Measurements from ENCODE around the gene KRT77. TPM values are rescaled to one million over a fixed set of nuclear protein-coding genes. Genes with fewer than 3 reads are reported as not detected.

KRT77 gene
- polyA plus RNA-seq, 1 of the 3 experiments (the other 2 are of a cell fraction) = not detected

GRCh38 chr12:52644078-52644415, 59.3 kb downstream of the KRT77 start:
- Histone ChIP-seq H3K9me2 (no peaks in the 10 kb centered on the region), H4K20me1 (ENCODE audit: insufficient read depth) (no peaks in the 10 kb centered on the region), H3K27ac (ENCODE audit: low read depth in 2 of 2, low read length in 1 of 2) (no peak overlapping the region), H3K79me2 (ENCODE audit: insufficient read depth) (no peaks in the 10 kb centered on the region), H3K27me3 (ENCODE audit: insufficient read depth) (peaks cover 77% of the 10 kb centered on the region), H3F3A (replicated peaks; ENCODE audit: insufficient read depth) (no peaks in the 10 kb centered on the region), H3K9ac (no peak overlapping the region), H2AFZ (ENCODE audit: low read depth) (no peak overlapping the region), H3K36me3 (replicated peaks in 1 of 2; ENCODE audit: control insufficient read depth in 1 of 2, insufficient read depth in 2 of 2, low read length in 1 of 2) (no peaks in the 10 kb centered on the region), H3K4me3 (ENCODE audit: low read depth in 2 of 2, low read length in 1 of 2) (no peak overlapping the region), H3K4me2 (no peak overlapping the region), H3K9me3 (no peaks in the 10 kb centered on the region), H3K4me1 (ENCODE audit: control insufficient read depth in 1 of 2, insufficient read depth in 2 of 2, low read depth in 1 of 2, low read length in 1 of 2) (no peaks in the 10 kb centered on the region)
- TF ChIP-seq NRF1 (IDR thresholded peaks at IDR 0.05; ENCODE audit: low read depth, low read length) = no peak
- no peak for TF ChIP-seq USF1 (IDR thresholded peaks at IDR 0.05; ENCODE audit: borderline replicate concordance, low read depth)
- TF ChIP-seq RAD21 (IDR thresholded peaks at IDR 0.05; ENCODE audit: low read length) = no peak
- no peak for TF ChIP-seq USF2 (IDR thresholded peaks at IDR 0.05; ENCODE audit: borderline replicate concordance, low read depth, low read length)
- TF ChIP-seq JUND (IDR thresholded peaks at IDR 0.05) = no peak
- TF ChIP-seq PBX3 (IDR thresholded peaks at IDR 0.05) = no peak
- no peak for TF ChIP-seq ELF1 (IDR thresholded peaks at IDR 0.05)
- TF ChIP-seq MXI1 (IDR thresholded peaks at IDR 0.05; ENCODE audit: low read depth, low read length) = no peak
- no peak for TF ChIP-seq RFX5 (IDR thresholded peaks at IDR 0.05; ENCODE audit: low read length)
- TF ChIP-seq CTCF (IDR thresholded peaks at IDR 0.05) = no peak
- no peak for TF ChIP-seq MEF2A (IDR thresholded peaks at IDR 0.05; ENCODE audit: borderline replicate concordance, low read depth)
- TF ChIP-seq POLR2AphosphoS5 (IDR thresholded peaks at IDR 0.05; ENCODE audit: low read depth, low read length) = no peak
- TF ChIP-seq FOSL2 (IDR thresholded peaks at IDR 0.05; ENCODE audit: borderline replicate concordance, low read depth) = no peak
- no peak for TF ChIP-seq NFIC (IDR thresholded peaks at IDR 0.05; ENCODE audit: borderline replicate concordance)
- no peak for TF ChIP-seq MAX (IDR thresholded peaks at IDR 0.05; ENCODE audit: low read depth)
- no peak for TF ChIP-seq SMC3 (IDR thresholded peaks at IDR 0.05; ENCODE audit: low read depth, low read length)
- TF ChIP-seq ZBTB33 (IDR thresholded peaks at IDR 0.05; ENCODE audit: borderline replicate concordance, low read depth) = no peak
- no peak for DNase-seq
- ChIA-PET POLR2A (no interaction called here), CTCF (no interaction called here)
- WGBS (ENCODE audit: low lambda C conversion rate) = 22% methylated on average over 6 of the region's 6 CpGs

All from SK-N-SH (cell line).